SK-N-MC (cell line): Measurements from ENCODE around the gene NLRC5.

Experiments
- EZH2 ChIP-seq: fragments of 200-600 bp; sonication (generic); IDR thresholded peaks from one replicate; pipeline ENCODE4 v1.6.1; 2017; ENCODE audit warnings: antibody characterized with exemption
- FOXP2 ChIP-seq: optimal IDR thresholded peaks from 2 replicates; pipeline ENCODE3; 2011; ENCODE audit warnings: mild to moderate bottlenecking, moderate library complexity; ENCODE audit not compliant: insufficient read depth; ENCODE audit errors: extremely low read length, control extremely low read depth
- POLR2AphosphoS5 ChIP-seq: IDR thresholded peaks from 2 replicates; pipeline ENCODE4 v1.6.1; 2012; ENCODE audit warnings: mild to moderate bottlenecking, low read depth, low read length, borderline replicate concordance

DNA sequence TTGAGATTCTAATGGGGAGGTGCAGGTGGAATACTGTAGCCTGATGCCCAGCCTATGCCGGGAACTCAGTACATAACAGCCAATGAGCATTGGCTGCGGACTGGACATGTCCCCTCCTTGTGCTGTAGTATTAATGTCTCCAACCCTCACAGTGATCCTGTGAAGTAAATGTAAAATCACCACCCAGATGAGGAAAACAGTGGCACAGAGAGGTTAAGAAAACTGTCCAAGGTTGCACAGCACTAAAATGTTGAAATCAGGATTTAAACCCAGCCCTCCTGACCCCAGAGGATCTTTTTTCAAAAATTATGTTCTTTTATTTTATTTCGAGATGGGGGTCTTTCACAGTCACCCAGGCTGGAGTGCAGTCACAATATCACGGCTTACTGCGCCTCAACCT, 7.9 kb downstream of the NLRC5 start:
- TF ChIP-seq EZH2 = no peak
- TF ChIP-seq POLR2AphosphoS5 = no peak
- no peak for TF ChIP-seq FOXP2
